GM12801 (cell line): ENCODE data around the gene GPR37L1.

Source experiments
- CTCF ChIP-seq: IDR thresholded peaks from one replicate; pipeline ENCODE4 v1.5.1; 2011; ENCODE audit warnings: control low read depth; ENCODE audit not compliant: insufficient read length; ENCODE audit errors: extremely low read depth

The GPR37L1 gene

GRCh38 chr1:202112859-202113689 is 9.6 kb upstream of the GPR37L1 start:
- no peak for TF ChIP-seq CTCF

- TF ChIP-seq CTCF, result no peak
Observed at GRCh38 chr1:202113690-202114300, 8.9 kb upstream of the GPR37L1 start.

GRCh38 chr1:202116287-202116686 is 6.4 kb upstream of the GPR37L1 start:
- no peak for TF ChIP-seq CTCF

- no peak for TF ChIP-seq CTCF
Observed at GRCh38 chr1:202117898-202118371, 4.8 kb upstream of the GPR37L1 start.

- no peak for TF ChIP-seq CTCF
Observed at GRCh38 chr1:202121006-202121405, 1.7 kb upstream of the GPR37L1 start.

- no peak for TF ChIP-seq CTCF
Observed at GRCh38 chr1:202123336-202123813, 658 bp downstream of the GPR37L1 start.

- TF ChIP-seq CTCF, result no peak
Observed at GRCh38 chr1:202124142-202124541, 1.4 kb downstream of the GPR37L1 start.
